BJ (cell line): ENCODE results near the gene IFI30. TPM values are rescaled to one million over a fixed set of nuclear protein-coding genes. Genes with fewer than 3 reads are reported as not detected.
A peak's percentile ranks its signal among the peaks of the same experiment; 100 is the strongest.

Source experiments
- CTCF ChIA-PET: fragments of 350-600 bp; formaldehyde crosslinking; extraction: SDS; loops from one replicate; lab custom pipeline; 2021; ENCODE audit warnings: antibody characterized with exemption, inconsistent platforms; lab: Yijun Ruan, JAX
- POLR2A ChIA-PET: fragments of 300-600 bp; sonication (Branson Sonifier 250); formaldehyde crosslinking; extraction: SDS; loops from one replicate; lab custom pipeline; 2021; ENCODE audit warnings: antibody characterized with exemption; lab: Charles Lee
- DNase-seq: peaks from one replicate; pipeline ENCODE4 v3.0.0-alpha.2; 2011; ENCODE audit warnings: low read depth
- H3K27me3 ChIP-seq: 2 replicates; pipeline ENCODE4 v1.6.0; 2011; ENCODE audit warnings: low read length; ENCODE audit not compliant: control insufficient read depth, insufficient read depth
- H3K36me3 ChIP-seq: 2 replicates; pipeline ENCODE4 v1.5.1; 2011; ENCODE audit warnings: low read length; ENCODE audit not compliant: control insufficient read depth, insufficient read depth
- H3K4me3 ChIP-seq: 2 replicates; pipeline ENCODE4 v1.5.1; 2011; ENCODE audit warnings: low read depth, mild to moderate bottlenecking, control low read depth, low read length
- polyA plus RNA-seq: library from polyadenylated mRNA; depleted of rRNA; stranded (reverse); fragments of >200 nt; gene quantifications from 2 replicates; pipeline ENCODE4 v1.2.3, GENCODE V29; 2011
- TF ChIP-seq, protein P1 (sequence below): IDR thresholded peaks from 2 replicates; pipeline ENCODE4 v1.5.1; 2011; ENCODE audit warnings: low read depth, mild to moderate bottlenecking, control low read depth, inconsistent platforms, low read length, moderate library complexity; ENCODE audit not compliant: insufficient read depth

Gene IFI30
- polyA plus RNA-seq, 1 experiment: 14.5 TPM

DNA sequence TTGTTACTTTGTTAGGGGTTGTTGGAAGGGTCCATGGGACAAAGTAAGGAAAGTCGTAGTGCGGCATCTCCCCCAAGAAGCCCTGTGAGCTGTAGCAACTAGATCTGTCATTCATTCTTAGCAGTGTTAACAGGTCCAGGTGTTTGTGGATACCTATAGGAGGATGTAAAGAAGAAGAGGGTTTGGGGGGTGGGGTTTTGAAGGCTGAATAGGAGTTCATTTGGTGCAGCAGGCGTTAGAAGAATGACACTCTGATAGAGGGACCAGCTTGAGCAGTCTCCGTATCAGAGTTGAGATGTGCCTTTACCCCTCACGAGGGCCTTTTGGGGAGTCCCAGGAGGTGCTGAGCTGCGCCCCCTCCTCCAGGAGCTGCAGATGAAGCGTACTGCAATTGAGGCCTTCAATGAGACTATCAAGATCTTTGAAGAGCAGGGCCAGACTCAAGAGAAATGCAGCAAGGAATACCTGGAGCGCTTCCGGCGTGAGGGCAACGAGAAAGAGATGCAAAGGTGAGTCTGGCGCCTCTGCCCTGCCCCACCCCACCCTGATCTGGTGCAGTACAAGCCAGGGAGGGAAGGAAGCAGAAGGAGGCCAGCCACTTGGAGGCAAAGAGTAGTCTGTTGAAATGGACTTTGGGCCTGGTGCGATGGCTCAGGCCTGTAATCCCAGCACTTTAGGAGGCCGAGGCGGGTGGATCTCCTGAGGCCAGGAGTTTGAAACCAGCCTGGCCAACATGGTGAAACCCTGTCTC is 7.6 kb upstream of the IFI30 start:
- Histone ChIP-seq H3K36me3 (peaks cover 29% of the 10 kb centered on the region), H3K27me3 (no peaks in the 10 kb centered on the region), H3K4me3 (no peak overlapping the region)
- CTCF ChIA-PET: interaction anchor here (0.9 to 1.8 kb wide), 3 partner anchors 11 to 114 kb away, joined by 3 read pairs; no protein-coding TSS in a partner anchor
- POLR2A ChIA-PET: no interaction called here
- TF ChIP-seq, protein P1, sequence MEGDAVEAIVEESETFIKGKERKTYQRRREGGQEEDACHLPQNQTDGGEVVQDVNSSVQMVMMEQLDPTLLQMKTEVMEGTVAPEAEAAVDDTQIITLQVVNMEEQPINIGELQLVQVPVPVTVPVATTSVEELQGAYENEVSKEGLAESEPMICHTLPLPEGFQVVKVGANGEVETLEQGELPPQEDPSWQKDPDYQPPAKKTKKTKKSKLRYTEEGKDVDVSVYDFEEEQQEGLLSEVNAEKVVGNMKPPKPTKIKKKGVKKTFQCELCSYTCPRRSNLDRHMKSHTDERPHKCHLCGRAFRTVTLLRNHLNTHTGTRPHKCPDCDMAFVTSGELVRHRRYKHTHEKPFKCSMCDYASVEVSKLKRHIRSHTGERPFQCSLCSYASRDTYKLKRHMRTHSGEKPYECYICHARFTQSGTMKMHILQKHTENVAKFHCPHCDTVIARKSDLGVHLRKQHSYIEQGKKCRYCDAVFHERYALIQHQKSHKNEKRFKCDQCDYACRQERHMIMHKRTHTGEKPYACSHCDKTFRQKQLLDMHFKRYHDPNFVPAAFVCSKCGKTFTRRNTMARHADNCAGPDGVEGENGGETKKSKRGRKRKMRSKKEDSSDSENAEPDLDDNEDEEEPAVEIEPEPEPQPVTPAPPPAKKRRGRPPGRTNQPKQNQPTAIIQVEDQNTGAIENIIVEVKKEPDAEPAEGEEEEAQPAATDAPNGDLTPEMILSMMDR: no peak
- DNase-seq: no peak

DNA sequence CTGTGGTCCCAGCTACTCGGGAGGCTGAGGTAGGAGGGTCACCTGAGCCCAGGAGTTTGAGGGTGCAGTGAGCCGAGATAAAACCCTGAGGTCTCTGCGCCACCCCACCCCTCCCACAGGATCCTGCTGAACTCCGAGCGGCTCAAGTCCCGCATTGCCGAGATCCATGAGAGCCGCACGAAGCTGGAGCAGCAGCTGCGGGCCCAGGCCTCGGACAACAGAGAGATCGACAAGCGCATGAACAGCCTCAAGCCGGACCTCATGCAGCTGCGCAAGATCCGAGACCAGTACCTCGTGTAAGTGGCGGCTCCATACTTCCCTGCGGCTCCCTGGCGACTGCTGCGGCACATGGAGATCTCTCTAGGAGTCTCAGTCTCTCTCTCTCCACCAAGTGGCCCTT is 6.6 kb upstream of the IFI30 start:
- peaks cover 27% of the 10 kb centered on the region for H3K36me3 ChIP-seq
- ChIA-PET CTCF (interaction anchor here (0.7 to 2.3 kb wide), 6 partner anchors 15 to 452 kb away, joined by 3 to 14 read pairs (median 3); no protein-coding TSS in a partner anchor), POLR2A (no interaction called here)
- no peak overlapping the region for H3K4me3 ChIP-seq
- TF ChIP-seq, protein P1: no peak
- H3K27me3 ChIP-seq: no peaks in the 10 kb centered on the region
- DNase-seq: no peak

GRCh38 chr19:18167975-18168645 is 5.5 kb upstream of the IFI30 start:
- TF ChIP-seq, protein P1: peak; percentile 80
- Histone ChIP-seq H3K4me3 (no peak overlapping the region), H3K27me3 (no peaks in the 10 kb centered on the region), H3K36me3 (peaks cover 20% of the 10 kb centered on the region)
- no peak for DNase-seq
- ChIA-PET CTCF (interaction anchor here (0.6 to 2.3 kb wide), 23 partner anchors 8 to 552 kb away, joined by 3 to 14 read pairs (median 5); no protein-coding TSS in a partner anchor), POLR2A (no interaction called here)

GRCh38 chr19:18168673-18169381 is 4.8 kb upstream of the IFI30 start:
- Histone ChIP-seq H3K36me3 (peaks cover 17% of the 10 kb centered on the region), H3K27me3 (no peaks in the 10 kb centered on the region), H3K4me3 (no peak overlapping the region)
- ChIA-PET POLR2A (no interaction called here), CTCF (interaction anchor here (0.6 to 2.3 kb wide), 18 partner anchors 8 to 114 kb away, joined by 3 to 14 read pairs (median 5); no protein-coding TSS in a partner anchor)
- DNase-seq: no peak
- TF ChIP-seq, protein P1: no peak
